Fibroblast of skin of right quadriceps (primary cell): ENCODE results near the gene CASK.
A peak's percentile ranks its signal among the peaks of the same experiment; 100 is the strongest.
"Not testable (repeated sequence)": the region's sequence is repeated elsewhere in the genome, so short reads cannot be mapped to it uniquely, and the experiment has no call there.

ENCODE experiments used
- DNase-seq: peaks from one replicate; pipeline ENCODE4 v3.0.0-alpha.2; 2013

Gene CASK

GRCh38 chrX:41722816-41723618, 200.3 kb downstream of the CASK start:
- no peak for DNase-seq

GRCh38 chrX:41722214-41722613, 201.1 kb downstream of the CASK start:
- no peak for DNase-seq

GRCh38 chrX:41721590-41721989, 201.8 kb downstream of the CASK start:
- no peak for DNase-seq

GRCh38 chrX:41720125-41720779, 203.1 kb downstream of the CASK start:
- DNase-seq, result no peak

GRCh38 chrX:41719610-41720009, 203.7 kb downstream of the CASK start:
- DNase-seq, result not testable (repeated sequence)

GRCh38 chrX:41718481-41719235, 204.7 kb downstream of the CASK start:
- no peak for DNase-seq

- no peak for DNase-seq
Observed at GRCh38 chrX:41716767-41717473, 206.4 kb downstream of the CASK start.

- DNase-seq, result no peak
Observed at GRCh38 chrX:41716222-41716621, 207.1 kb downstream of the CASK start.

GRCh38 chrX:41711021-41711667, 212.2 kb downstream of the CASK start:
- no peak for DNase-seq

- DNase-seq, result no peak
Observed at GRCh38 chrX:41708486-41708885, 214.9 kb downstream of the CASK start.

- no peak for DNase-seq
Observed at GRCh38 chrX:41707218-41707617, 216.1 kb downstream of the CASK start.

GRCh38 chrX:41705680-41706374, 217.5 kb downstream of the CASK start:
- no peak for DNase-seq

- DNase-seq, result no peak
Observed at GRCh38 chrX:41705042-41705441, 218.3 kb downstream of the CASK start.

- DNase-seq, result no peak
Observed at GRCh38 chrX:41703574-41704029, 219.8 kb downstream of the CASK start.

GRCh38 chrX:41695426-41695825, 227.9 kb downstream of the CASK start:
- peak; percentile 28 for DNase-seq

GRCh38 chrX:41693024-41693423, 230.3 kb downstream of the CASK start:
- no peak for DNase-seq

GRCh38 chrX:41692162-41692749, 231.1 kb downstream of the CASK start:
- peak; percentile 80 for DNase-seq

- DNase-seq, result no peak
Observed at GRCh38 chrX:41689711-41690110, 233.6 kb downstream of the CASK start.

GRCh38 chrX:41688835-41689234, 234.5 kb downstream of the CASK start, which contains the start of gene GPR34:
Gene GPR34, plus strand, starts transcription at chrX:41688973. Its CDS starts 6,661 bp downstream, at chrX:41695634.
- no peak for DNase-seq

GRCh38 chrX:41688156-41688555, 235.2 kb downstream of the CASK start:
- DNase-seq, result no peak

- DNase-seq, result no peak
Observed at GRCh38 chrX:41686788-41687187, 236.6 kb downstream of the CASK start.
